GM12873 (cell line): ENCODE data around the gene POU2F3.

Experiments
- CTCF ChIP-seq: IDR thresholded peaks from 2 replicates; pipeline ENCODE4 v1.5.1; 2012; ENCODE audit warnings: low read depth, mild to moderate bottlenecking, moderate library complexity, low read length, control low read depth; ENCODE audit not compliant: insufficient read depth; ENCODE audit errors: missing control alignments

The POU2F3 gene

DNA sequence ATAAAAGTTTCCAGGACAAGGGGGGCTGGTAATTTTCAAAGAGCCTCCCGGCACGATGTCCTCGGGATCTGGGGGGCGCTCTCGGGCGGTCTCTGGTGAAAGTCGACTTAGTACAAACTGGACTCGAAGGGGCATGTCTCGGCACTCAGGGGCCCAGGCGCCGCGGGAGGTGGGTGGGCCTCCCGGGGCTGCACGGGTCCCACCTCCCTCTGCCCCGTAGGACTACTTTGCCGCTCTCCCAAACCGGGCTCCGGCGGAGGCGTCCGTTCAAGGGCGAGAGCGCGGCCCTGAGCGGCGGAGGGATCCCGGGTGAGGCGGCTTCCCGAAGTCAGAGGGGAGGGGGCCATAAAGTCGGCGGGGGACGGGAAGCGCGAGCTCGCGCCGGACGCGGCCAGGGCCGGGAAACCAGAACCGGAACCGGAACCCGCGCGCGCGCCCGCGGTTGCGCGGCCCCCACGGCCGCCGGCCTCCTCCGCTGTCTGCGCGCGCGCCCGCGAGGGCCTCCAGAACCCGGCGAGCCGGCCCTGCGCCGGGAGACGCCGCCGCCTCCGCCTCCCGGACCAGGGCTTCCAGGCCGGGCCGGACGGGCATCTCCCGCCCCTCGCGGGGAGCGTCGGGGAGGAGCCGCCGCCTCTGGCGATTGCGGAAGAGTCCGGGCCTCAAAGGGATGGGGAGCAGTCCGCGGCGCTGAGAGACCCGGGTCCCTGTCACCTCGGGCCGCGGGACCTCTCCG, 96.1 kb downstream of the POU2F3 start, which contains the start of gene ARHGEF12:
ARHGEF12 (plus strand) TSS at position 506 of the 733 bp plus-strand sequence. CDS start 831 bp downstream, outside the sequence.
- peak; percentile 42 for TF ChIP-seq CTCF

- no peak for TF ChIP-seq CTCF
These were observed 96.9 kb downstream of the POU2F3 start for GRCh38 chr11:120336641-120337354.

- TF ChIP-seq CTCF, result no peak
These were observed 97.6 kb downstream of the POU2F3 start for GRCh38 chr11:120337355-120338106.

DNA sequence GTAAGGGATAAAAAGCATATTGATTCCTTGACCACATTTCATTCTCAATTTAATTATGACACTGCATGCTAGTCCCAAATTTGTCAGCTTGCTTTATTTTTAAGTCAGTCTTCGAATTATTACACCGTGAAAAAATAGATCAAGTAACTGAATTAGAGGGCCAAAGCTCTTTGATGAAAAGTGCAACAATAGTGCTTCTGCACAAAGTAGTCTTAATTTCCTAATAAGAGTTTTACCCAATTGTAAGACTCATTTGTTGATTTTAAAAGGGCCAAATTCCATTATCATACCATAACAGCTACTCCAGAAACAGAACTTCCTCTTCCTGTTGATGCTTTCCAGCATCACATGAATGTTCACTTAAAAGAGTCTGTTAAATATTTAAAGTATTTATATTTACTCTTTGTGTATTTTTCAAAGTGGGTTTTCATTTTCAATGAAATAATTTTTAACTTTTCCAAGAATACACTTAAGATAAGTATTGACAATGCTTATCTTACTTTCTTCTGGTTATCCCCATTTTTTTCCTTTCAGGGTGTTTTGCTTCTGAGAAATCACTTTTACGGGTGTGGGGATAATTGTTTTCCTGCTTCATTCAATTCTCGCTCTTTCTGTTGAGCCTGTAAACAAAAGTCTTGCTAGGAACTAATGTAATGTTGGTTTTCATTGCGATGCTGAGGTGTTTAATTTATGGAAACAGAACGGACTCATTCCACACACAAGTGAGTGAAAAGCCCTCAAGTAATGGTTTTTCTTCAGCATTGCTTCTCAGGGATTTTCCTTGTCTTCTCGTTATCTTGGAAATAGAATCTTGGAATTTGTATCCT, 98.4 kb downstream of the POU2F3 start:
- no peak for TF ChIP-seq CTCF

DNA sequence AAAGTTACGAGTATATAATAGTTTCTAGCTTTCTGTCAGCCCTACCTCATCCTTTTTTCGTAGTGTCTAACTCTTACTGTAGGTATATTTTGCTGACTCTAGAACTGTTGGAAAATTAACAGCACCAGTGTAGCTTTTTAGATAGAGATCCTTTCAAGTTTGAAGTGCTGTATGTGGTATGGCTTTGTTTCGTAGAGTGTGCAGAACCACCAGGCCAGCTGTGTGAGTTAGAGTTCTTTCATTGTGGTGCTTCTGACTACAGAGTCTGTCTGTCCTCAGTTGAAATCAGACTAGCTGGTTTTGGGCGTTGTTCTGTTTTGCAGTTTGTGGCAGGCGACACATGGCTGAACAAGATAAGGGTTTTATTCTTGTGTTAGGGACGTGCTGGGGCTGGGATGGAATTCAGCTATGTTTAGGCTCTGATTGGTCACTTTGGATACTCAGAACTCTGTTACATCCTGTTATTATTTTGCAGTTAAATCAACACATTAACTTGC, 99.5 kb downstream of the POU2F3 start:
- no peak for TF ChIP-seq CTCF

DNA sequence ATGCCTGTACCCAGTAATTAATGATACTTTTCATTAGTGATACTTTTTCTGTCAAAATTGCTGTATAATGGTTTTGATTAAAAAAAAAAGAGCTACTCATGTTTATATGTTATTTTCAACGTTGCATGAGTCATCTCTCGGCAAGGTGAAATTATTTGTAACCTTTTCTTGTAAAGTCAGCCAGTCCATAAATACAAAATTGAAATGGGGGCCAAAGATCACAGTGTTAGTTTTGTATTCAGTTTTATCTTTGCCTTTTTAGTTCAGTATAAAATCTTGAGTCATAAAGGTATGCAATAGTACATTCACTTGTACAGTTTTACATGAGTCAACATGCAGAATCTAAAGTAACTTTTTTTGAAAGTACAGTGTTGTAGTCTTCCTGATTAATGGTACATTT, 100.6 kb downstream of the POU2F3 start:
- TF ChIP-seq CTCF, result no peak

- no peak for TF ChIP-seq CTCF
These were observed 102.3 kb downstream of the POU2F3 start for GRCh38 chr11:120342226-120342625.
